ENCODE data around the gene CALHM4. TPM values are rescaled to one million over a fixed set of nuclear protein-coding genes. Genes with fewer than 3 reads are reported as not detected.

The CALHM4 gene
- total and polyA plus RNA-seq, 2 donors (not counting 3 experiments of a cell fraction or from before 2014, with no cell fraction given), result 1.2 TPM; not detected in 1

- H3K9me1 ChIP-seq (replicated peaks; ENCODE audit: control insufficient read depth, extremely low read depth, insufficient read depth, low read length), result no peaks in the 10 kb centered on the region
- CTCF ChIA-PET, result no interaction called here
- TF ChIP-seq MAX (IDR thresholded peaks at IDR 0.05; ENCODE audit: insufficient read depth, insufficient read length) (no peak), EZH2 (IDR thresholded peaks at IDR 0.05; ENCODE audit: borderline replicate concordance, low read depth, low read length, severe bottlenecking) (no peak), MYC (IDR thresholded peaks at IDR 0.05; ENCODE audit: low read depth, low read length) (no peak), POLR2AphosphoS5 (IDR thresholded peaks at IDR 0.05; ENCODE audit: insufficient read depth, low read depth, low read length) (no peak), POLR2A (IDR thresholded peaks at IDR 0.05; ENCODE audit: low read depth, low read length) (no peak), GATA2 (IDR thresholded peaks at IDR 0.05; ENCODE audit: insufficient read depth, insufficient read length, low read depth, low read length) (no peak), CTCF (IDR thresholded peaks at IDR 0.05; ENCODE audit: extremely low read depth in 1 of 2, insufficient read depth in 1 of 2, low read depth in 1 of 2, low read length in 2 of 2) (no peak)
- BruUV-seq (replicated peaks), result no TSS peak
- peaks cover under 1 to 3% of the 10 kb centered on the region in 2 experiments for H3K36me3 ChIP-seq (ENCODE audit: control insufficient read depth in 2 of 2, extremely low read depth in 1 of 2, insufficient read depth in 2 of 2, low read length in 2 of 2)
- no peak overlapping the region for H2AFZ ChIP-seq (ENCODE audit: low read depth, low read length)
- DNase-seq (ENCODE audit: low read depth, low spot score), result no peak
- no peak overlapping the region for H3K4me3 ChIP-seq (replicated peaks in 1 of 3; ENCODE audit: insufficient read depth in 1 of 3, low read depth in 1 of 3, low read length in 3 of 3)
- no peaks in the 10 kb centered on the region for H3K79me2 ChIP-seq (ENCODE audit: control insufficient read depth, insufficient read depth, low read length)
- FAIRE-seq, result no peak
- intact Hi-C loops (cut with micrococcal nuclease), result no loop called here
- no peaks in the 10 kb centered on the region for H3K4me1 ChIP-seq (ENCODE audit: control insufficient read depth, extremely low read depth, insufficient read depth, low read length)
- no peak overlapping the region for H3K9ac ChIP-seq (replicated peaks; ENCODE audit: extremely low read depth, insufficient read depth, low read length)
- no peaks in the 10 kb centered on the region for H4K20me1 ChIP-seq (replicated peaks; ENCODE audit: control insufficient read depth, extremely low read depth, insufficient read depth, low read length)
- POLR2A ChIA-PET, result no interaction called here
- no peaks in the 10 kb centered on the region for H3K9me3 ChIP-seq (replicated peaks; ENCODE audit: control insufficient read depth, insufficient read depth, low read length)
- no peak overlapping the region for H3K27ac ChIP-seq (ENCODE audit: insufficient read depth, low read depth, low read length)
- no peaks in the 10 kb centered on the region for H3K27me3 ChIP-seq (ENCODE audit: control insufficient read depth in 2 of 2, insufficient read depth in 2 of 2, low read length in 2 of 2)
- dilution Hi-C loops (cut with MboI; ENCODE audit: extremely low pct_ligation_motif_present, low sequenced_read_pairs), result no loop called here
- H3K4me2 ChIP-seq (ENCODE audit: insufficient read depth, low read length), result no peak overlapping the region
Observed at GRCh38 chr6:116586276-116586675, 32.7 kb downstream of the CALHM4 start.

Measured in endothelial cell of umbilical vein (primary cell).